GM15510 (cell line): ENCODE measurements around the gene MAP4.

ENCODE experiments used
- POLR2A ChIP-seq: IDR thresholded peaks from 3 replicates; pipeline ENCODE4 v1.6.1; 2011; ENCODE audit warnings: borderline replicate concordance; ENCODE audit not compliant: insufficient read length; ENCODE audit errors: extremely low read depth

MAP4 gene, protein sequence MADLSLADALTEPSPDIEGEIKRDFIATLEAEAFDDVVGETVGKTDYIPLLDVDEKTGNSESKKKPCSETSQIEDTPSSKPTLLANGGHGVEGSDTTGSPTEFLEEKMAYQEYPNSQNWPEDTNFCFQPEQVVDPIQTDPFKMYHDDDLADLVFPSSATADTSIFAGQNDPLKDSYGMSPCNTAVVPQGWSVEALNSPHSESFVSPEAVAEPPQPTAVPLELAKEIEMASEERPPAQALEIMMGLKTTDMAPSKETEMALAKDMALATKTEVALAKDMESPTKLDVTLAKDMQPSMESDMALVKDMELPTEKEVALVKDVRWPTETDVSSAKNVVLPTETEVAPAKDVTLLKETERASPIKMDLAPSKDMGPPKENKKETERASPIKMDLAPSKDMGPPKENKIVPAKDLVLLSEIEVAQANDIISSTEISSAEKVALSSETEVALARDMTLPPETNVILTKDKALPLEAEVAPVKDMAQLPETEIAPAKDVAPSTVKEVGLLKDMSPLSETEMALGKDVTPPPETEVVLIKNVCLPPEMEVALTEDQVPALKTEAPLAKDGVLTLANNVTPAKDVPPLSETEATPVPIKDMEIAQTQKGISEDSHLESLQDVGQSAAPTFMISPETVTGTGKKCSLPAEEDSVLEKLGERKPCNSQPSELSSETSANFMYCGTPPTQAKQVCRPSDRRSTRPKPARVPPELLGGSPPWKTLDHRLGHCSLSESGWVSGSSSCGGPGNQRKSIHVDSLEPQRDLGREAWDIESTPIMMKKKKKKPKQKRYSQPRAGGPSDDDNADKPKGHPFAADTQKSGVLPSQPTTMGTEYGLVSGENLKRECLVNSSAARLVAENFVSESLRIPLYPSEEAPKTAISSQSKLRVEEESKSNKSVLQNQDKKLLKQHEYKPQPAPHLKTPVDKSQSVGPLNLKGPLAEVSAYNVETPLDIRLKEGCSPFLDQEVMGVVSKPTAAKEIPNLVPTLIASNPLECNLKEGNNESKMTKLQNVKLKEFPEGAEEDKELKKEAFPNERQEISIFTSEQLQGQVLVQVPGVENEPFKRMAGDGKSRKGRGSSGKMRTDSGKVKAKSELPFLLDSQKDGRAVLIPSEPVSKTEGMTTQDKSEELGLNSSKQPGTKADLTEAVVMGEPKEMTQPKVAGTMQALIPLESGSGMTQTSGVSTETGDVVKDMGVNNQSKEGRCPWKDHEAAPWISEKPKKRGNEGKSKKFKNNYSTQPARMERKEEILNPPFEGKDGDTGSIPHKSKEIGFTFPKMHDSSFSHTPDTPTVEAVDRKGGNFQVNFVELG (N-terminal part only)

DNA sequence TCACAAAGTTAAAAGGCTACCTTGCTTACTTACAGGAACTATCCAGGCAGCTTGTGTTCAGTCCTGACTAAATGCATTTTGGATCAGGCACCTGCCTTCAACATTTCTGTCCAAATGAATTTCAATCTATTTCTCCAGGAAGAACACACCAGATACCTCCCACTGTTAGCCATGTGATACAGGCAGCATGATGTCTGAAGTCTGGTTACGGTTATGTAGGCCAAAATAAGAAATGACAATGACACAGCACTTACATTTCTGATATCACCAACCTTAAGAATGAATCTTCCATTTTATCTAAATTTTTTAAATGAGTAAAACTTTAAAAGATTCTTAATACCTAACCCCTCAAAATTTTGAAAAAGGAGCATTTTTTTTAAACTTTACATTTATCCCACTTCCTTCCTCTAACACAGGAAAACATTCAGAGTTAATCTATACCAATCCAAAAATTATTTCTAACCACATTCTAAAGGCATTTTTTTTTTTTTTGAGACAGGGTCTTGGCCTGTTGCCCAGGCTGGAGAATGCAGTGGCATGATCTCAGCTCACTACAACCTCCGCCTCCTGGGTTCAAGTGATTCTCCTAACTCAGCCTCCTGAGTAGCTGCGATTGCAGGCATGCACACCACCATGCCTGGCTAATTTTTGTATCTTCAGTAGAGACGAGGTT lies at the start of gene MAP4:
TSS of gene MAP4 (minus strand) at position 116 of the 673 bp plus-strand sequence. CDS start 17,556 bp downstream, outside the sequence.
- TF ChIP-seq POLR2A, result no peak

DNA sequence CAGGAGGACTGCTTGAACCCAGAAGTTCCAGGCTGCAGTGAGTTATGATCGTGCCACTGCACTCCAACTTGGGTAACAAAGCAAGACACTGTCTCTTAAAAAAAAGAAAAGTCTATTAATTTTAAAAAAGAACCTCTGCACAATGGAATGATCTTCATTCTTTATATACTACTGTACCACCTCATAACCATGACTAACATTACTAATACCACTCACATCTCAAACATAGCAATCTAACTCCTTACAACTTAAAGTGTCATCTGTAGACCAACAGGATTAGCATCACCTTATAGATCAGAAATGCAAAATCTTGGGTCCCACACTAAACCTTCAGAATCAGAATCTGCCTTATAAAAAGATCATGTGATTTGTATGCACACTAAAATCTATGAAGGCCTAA lies 48.8 kb upstream of the MAP4 start:
- no peak for TF ChIP-seq POLR2A

DNA sequence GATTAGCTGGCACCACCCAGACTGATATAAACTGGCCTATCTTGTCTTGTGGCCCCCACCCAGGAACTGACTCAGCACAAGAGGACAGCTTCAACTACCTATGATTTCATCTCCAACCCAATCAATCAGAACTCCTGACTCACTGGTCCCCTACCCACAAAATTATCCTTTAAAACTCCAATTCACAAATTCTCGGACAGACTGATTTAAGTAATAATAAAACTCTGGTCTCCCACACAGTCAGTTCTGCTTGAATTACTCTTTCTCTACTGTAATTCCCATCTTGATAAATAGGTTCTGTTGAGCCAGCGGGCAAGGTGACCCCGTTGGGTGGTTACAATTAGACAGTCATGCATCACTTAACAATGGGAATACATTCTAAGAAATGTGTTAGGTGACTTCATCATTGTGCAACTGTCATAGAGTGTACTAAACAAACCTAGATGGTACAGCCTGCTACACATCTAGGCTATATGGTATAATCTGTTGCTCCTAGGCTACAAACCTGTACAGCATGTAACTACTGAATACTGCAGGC lies 48.1 kb upstream of the MAP4 start:
- no peak for TF ChIP-seq POLR2A

DNA sequence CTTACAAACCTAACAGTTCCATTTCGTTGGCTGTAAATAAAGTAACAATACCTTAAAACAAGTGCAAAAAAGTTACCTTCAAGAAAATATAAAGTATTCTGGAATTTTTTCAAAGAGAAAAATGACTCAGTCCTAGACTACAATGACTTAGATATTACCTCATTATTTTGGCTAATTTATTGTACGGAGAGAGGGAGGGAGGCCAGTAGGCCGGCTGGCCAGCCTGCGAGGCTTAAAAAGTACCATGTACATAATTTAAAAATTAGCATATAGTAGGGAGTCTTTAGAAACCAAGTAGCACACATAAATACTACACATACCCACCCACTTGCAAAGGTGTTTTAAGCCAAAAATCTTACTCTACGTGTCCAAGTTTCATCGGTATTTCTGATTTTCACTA lies 41.9 kb upstream of the MAP4 start:
- TF ChIP-seq POLR2A, result no peak

DNA sequence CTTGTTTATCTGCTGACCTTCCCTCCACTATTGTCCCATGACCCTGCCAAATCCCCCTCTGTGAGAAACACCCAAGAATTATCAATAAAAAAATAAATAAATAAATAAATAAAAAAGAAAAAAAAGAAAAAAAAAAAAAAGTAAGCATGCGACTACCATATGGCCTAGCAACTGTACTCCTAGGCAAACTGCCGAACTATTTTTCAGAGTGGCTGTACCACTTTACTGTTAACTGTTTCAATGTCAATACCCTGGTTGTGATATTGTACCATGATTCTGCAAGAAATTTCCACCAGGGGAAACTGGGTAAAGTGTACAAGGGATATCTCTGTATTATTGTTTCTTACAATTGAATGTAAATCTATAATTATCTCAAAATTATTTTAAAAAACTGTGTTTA lies 41.3 kb upstream of the MAP4 start:
- TF ChIP-seq POLR2A, result no peak

DNA sequence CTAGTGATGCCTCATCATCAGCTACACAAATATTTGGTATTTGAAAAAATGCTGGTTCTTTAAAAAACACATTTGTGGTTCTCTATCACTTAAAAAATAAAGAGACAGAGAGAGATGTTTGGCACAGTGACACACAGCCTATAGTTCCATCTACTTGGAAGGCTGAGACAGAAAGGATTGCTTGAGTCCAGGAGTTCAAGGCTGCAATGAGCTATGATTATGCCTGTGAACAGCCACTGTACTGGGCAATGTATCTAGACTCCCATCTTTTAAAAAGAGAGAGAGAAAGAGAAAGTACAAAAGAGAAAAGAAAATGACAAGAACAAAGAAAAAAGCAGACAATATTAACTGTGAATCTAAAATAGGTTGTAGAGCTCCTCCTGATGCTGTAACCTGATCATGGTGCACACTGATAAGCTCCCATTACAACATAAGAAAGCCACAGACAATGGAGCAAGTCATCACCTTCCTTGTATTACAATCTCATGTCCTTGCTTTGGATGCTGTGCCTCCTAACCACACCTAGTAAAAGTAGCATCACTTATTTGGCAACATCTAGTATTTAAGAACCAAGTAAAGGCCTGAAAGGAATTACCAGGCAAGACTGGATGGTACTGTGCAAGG lies 31.7 kb upstream of the MAP4 start:
- TF ChIP-seq POLR2A, result no peak

DNA sequence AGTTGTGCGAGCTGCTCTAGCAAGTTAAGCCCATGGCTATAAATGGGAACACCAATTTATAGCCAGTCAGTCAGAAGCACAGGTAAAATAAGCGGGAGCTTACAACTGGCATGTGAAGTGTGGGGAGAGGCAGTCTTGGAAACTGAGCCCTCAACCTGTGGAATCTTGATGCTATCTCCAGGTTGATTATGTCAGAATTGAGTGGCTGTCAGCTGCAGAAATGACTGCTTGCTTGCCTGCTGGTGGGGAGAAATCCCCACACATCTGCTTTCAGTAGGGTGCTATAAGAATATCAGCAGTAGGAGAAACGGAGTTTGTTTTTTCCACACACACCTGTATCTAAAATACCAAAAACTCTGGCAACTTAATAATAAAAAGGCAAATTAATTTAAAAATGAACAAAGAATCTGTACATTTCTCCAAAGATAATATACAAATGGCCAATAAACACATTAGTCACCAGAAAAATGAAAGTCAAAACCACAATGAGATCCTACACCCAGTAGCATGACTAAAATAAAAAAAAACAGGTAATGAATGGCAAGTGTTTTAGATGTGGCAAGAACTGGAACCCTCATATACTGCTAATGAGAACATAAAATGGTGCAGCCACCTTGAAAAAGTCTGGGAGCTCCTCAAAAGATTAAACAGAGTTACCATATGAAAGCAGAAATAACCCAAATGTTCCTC lies 26.0 kb upstream of the MAP4 start:
- TF ChIP-seq POLR2A, result no peak

DNA sequence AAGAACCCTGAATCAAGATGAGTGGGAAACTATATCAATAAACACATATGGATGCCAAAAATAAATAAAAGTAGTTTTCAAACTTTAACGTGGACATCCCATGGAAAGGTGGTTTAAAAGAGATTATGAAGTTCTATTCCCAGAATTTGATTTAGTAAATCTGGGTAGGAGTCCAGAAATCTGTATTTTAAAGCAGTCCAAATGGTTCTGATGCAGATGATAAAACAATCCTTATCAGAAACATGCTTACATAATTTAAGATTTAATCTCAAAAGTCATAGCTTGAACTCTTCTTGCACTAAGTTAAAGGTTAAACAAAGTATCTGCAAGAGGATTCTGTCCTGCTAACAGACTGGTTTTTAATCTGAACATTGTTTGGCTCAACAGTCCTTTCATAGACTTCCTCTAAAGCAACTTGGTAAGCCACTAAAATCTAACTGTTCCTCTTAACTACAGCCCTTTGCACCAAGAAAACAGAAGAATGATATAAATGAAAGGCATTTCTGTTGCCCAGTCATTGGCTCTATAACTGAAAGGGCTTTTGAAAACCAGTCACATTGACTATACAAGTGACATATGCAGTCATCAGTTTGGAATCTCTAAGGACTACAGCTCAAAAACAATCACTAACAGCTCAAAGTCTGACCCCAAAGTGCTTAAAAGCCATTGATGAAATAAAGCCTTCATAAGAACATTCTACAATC lies 23.4 kb upstream of the MAP4 start:
- no peak for TF ChIP-seq POLR2A

DNA sequence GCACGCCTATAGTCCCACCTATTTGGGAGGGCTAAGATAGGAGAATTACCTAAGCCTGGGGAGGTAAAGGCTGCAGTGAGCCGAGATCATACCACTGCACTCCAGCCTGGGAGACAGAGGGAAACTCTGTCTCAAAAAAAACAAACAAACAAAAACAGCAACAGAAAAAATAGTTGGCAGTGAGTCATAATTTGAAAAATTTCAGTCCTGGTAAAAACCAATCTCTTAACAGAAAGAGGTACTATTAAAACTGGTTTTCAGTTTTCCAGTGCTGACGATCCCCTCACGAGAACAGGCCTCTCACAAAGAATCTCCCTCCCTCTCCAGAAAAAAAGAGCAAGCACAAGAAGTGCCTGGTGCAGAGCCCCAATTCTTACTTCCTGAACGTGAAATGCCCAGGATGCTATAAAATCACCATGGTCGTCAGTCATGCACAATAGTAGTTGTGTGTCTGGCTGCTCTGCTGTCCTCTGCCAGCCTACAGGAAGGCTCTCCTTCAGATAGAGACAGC lies 22.8 kb upstream of the MAP4 start:
- no peak for TF ChIP-seq POLR2A

DNA sequence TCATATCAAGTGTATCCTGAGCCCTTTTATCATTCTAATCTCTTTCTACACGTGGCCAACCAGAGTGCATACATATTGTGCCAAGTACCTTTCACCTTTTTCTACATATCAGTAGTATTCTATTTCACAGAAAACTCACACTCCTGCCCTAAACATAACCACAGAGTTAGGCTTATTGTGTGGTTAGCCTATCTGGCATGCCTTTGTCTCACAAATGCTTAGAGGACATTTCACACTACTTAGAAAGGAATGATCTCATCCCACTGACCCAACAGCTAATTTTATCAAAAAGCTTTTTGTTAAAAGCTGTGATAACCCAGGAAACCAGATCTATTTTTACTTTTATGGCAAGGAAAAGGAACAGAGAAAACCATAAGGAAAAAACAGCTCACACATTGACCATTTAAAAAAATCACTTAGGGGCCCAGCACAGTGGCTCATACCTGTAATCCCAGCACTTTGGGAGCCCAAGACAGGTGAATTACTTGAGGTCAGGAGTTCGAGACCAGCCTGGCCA lies 17.8 kb upstream of the MAP4 start:
- no peak for TF ChIP-seq POLR2A

DNA sequence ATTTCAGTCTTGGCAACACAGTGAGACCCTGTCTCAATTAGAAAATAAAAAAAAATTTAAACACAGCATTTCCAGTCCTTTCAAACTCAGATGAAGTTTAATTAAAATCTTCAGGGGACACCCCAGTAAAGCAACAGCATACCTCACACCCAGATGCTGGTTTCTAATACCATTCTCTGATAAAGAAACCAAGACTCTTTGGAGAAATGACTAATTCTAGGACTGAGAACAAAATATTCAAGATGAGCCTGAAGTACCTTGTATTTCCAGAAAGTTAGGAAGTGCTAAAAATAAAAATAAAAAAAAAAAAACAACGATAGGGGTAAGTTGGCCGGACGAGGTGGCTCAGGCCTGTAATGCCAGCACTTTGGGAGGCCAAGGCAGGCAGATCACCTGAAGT lies 14.0 kb upstream of the MAP4 start:
- no peak for TF ChIP-seq POLR2A
